Activated CD8-positive, alpha-beta memory T cell treated with anti-CD3 and anti-CD28 coated beads, Interleukin-2, amount 50 U/mL, for 4 hours (primary cell): ENCODE measurements around the gene MKNK2.
"Not testable (repeated sequence)": the region's sequence is repeated elsewhere in the genome, so short reads cannot be mapped to it uniquely, and the experiment has no call there.

Source experiments
- DNase-seq: peaks from one replicate; pipeline ENCODE4 v3.0.0-alpha.2; 2020

The MKNK2 gene

DNA sequence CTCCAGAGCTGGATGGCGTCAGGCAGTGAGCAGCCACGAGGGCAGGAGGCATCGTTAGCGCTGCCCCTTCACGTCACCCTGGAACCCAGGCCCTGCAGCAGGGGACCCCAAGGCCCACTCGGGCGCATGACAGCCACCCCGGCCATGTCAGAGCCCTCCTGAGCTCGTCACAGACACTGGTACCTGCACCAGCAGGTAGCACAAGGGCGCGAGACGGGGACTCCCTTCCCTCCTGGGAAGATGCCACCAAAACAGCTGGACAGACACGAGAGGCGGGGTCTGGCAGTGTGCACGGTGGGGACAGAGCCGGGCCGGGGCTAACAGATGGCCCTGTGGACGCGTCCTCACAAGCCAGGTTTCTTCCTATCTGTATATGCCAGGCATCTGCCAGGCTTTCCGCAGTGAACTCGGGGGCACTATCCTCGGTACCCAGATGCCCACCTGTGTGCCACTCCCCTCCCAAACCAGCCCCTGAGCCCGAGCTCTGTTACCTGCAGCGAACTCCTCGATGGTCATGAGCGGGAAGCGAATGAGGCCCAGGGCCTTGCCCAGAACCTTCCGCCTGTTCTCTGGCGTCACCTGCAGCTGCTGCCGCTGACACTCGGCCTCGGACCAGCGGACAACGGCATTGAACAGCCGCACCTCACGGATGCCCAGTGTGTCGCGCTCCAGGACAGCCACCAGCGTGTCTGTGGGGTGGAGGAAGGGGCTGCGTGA lies 61.4 kb downstream of the MKNK2 start:
- no peak for DNase-seq

DNA sequence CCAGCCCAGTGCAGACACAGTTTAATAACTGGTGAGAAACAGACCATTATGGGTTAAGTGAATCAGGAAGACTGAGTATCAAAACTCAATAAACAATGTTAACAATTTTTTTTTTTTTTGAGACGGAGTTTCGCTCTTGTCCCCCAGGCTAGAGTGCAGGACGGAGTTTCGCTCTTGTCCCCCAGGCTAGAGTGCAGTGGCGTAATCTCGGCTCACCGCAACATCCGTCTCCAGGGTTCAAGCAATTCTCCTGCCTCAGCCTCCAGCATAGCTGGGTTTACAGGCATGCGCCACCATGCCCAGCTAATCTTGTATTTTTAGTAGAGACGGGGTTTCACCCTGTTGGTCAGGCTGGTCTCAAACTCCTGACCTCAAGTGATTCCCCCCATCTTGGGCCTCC lies 62.6 kb downstream of the MKNK2 start:
- not testable (repeated sequence) for DNase-seq
